Testis (tissue), 2 donors: ENCODE data around the gene CDH13.

ENCODE experiments used
- POLR2A ChIP-seq: fragments of 450-650 bp; IDR thresholded peaks from one replicate; pipeline ENCODE4 v1.6.1; 2017; ENCODE audit warnings: antibody characterized with exemption, mild to moderate bottlenecking, moderate library complexity
- TF ChIP-seq, protein P1 (sequence below), 3 experiments: fragments of 450-650 bp in 2 of 3; fragments of 200-600 bp in 1 of 3; sonication (generic) in 1 of 3; IDR thresholded peaks; one replicate each; pipeline ENCODE4 v1.5.1; 2016 to 2019; ENCODE audit warnings: antibody characterized with exemption in 3 of 3, mild to moderate bottlenecking in 2 of 3, moderate library complexity in 1 of 3

DNA sequence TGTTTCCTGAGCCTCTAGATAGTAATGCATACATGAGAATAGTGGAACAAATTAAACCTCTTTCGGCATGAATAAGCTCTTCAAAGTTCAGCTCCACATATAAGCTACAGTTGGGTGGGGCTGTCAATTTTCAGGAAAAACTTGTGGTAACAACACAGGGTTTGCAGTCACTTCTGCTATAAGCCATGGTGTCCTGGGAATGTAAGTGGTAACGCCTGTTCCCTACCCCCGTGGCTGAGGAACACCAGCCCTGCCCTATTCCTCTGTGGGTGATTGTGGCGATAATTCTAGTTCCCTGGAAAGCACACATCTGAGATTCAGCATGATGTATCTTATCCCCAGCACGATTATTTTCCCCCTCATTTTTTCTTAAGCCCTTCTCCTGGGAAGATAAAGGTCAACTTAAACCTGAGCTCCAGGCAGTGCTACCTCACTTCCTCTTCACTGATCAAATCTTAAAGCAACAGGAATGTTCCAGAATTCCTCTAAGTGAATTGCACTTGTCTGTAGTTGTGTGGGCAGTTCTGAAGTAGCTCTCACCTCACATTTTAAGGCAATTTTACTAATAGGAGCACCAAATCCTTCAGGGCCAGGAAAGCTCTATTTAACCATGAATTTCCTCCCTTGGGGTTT, 680.3 kb downstream of the CDH13 start:
- TF ChIP-seq, protein P1, sequence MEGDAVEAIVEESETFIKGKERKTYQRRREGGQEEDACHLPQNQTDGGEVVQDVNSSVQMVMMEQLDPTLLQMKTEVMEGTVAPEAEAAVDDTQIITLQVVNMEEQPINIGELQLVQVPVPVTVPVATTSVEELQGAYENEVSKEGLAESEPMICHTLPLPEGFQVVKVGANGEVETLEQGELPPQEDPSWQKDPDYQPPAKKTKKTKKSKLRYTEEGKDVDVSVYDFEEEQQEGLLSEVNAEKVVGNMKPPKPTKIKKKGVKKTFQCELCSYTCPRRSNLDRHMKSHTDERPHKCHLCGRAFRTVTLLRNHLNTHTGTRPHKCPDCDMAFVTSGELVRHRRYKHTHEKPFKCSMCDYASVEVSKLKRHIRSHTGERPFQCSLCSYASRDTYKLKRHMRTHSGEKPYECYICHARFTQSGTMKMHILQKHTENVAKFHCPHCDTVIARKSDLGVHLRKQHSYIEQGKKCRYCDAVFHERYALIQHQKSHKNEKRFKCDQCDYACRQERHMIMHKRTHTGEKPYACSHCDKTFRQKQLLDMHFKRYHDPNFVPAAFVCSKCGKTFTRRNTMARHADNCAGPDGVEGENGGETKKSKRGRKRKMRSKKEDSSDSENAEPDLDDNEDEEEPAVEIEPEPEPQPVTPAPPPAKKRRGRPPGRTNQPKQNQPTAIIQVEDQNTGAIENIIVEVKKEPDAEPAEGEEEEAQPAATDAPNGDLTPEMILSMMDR (IDR thresholded peaks at IDR 0.05), result no peak
- no peak for TF ChIP-seq POLR2A
